GM19351 (cell line): ENCODE data around the gene CUBN.
A peak's percentile ranks its signal among the peaks of the same experiment; 100 is the strongest.

Experiments
- ATAC-seq: cut with Tn5 transposase; IDR thresholded peaks from one replicate; pipeline ENCODE4 v1.9.1; 2021; ENCODE audit warnings: mild to moderate bottlenecking, moderate library complexity; ENCODE audit not compliant: unreplicated experiment

Gene CUBN

DNA sequence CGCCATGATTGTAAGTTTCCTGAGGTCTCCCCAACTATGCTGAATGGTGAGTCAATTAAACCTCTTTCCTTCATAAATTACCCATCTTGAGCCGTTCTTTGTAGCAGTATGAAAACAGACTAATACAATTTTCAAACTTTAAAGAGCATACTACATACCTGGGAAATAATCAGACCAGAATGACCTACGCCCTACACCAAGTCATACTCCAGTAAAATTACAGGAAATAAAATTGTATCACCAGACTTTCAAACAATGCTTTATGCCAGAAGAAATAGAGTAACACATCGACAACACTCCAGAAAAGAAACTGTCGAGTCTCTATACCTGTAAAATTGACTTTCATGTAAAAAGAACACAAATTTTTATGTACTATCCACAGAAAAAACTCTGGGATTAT, 331.0 kb downstream of the CUBN start:
- no peak for ATAC-seq

GRCh38 chr10:16795410-16796073, 334.1 kb downstream of the CUBN start:
- no peak for ATAC-seq

DNA sequence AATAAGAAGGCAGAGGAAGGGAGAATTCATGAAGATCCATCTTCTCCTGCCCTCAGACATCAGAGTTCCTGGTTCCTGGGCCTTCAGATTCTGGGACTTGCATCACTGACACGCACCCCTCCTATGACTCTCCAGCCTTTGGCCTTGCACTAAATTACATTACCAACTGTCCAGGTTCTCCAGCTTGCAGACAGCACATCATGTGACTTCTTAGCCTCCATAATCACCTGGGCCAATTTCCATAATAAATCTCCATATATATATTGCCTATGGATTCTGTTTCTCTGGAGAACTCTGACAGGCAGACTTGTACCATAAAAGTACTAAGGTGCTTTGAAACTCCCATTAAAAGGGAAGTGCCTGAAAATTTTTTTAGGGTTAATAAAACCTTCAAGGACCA, 335.6 kb downstream of the CUBN start:
- no peak for ATAC-seq

GRCh38 chr10:16792675-16793074, 336.9 kb downstream of the CUBN start:
- no peak for ATAC-seq

DNA sequence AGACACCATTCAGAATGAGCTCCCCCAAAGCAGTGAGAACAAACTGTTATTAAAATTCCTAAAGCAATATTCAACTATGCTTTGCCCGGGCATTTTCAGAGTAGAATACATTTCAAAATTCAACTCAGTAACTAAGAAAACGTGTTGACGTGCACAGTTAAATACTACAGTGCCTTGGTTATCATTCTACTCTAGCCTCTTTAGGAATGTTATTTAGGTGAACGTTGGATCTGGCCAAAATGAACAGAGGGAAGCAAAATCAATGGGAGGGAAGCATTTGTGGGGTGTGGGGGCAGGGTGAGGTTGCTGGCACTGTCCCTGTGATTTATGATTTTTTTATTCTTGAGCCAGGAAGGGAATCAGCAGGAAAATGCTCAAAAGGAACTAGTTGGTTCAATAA, 339.8 kb downstream of the CUBN start:
- ATAC-seq, result no peak

DNA sequence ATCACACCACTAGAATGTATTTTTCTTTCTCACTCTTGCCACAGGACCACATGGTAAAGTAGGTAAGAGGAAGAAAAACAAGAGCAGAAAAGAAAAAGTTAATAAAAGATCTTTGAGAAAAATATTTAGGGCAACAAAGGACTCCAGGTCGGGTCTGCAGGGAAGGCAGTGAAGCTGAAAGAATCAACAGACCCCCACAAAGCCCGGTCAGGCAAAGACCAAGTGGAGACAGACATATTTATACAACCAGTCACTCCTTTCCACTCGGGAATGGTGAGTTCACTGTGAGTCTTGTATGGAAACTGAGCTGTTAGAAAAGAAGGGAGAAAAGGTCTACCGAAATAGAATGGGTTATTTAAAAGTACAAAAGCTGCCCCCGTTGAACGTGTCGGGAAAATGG, 340.4 kb downstream of the CUBN start:
- no peak for ATAC-seq

GRCh38 chr10:16788778-16789177, 340.8 kb downstream of the CUBN start:
- ATAC-seq, result no peak

- peak; percentile 19 for ATAC-seq
These were observed 341.5 kb downstream of the CUBN start for GRCh38 chr10:16788125-16788524.

DNA sequence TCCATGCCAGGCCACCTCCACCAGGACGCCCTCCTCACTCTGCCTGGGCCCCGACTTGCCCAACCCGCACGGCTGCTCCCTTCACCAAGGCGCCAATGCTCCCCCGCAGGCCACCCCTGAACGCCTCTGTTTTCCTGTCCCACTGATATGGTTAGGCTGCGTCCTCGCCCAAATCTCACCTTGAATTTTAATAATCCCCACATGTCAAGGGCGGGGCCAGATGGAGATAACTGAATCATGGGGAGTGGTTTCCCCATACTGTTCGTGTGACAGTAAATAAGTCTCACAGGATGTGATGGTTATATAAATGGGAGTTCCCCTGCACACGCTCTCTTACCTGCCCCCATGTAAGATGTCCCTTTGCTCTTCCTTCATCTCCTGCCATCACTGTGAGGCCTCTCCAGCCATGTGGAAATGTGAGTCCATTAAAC, 342.2 kb downstream of the CUBN start:
- ATAC-seq, result peak; percentile 83

DNA sequence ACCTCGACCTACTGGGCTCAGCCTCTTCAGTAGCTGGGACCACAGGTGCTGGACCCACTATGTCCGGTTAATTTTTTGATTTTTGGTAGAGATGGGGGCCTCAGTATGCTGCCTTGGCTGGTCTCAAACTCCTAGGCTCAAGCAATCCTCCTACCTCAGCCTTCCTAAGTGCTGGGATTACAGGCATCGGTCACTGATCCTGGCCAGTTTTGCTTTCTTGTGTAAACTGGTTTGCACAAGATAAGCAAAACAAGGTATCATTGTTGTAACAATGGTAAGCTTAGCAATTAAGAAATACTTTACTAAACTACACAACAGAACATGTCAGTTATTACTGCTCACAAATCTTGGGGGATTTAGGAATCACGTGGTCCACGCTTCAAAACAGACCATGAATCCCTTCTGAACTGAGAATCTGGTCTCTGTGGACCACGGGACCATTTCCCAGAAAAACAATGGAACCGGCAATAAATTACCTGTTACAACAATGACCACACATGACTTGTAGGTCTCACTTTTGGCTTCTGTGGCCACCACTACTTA, 349.2 kb downstream of the CUBN start:
- no peak for ATAC-seq

DNA sequence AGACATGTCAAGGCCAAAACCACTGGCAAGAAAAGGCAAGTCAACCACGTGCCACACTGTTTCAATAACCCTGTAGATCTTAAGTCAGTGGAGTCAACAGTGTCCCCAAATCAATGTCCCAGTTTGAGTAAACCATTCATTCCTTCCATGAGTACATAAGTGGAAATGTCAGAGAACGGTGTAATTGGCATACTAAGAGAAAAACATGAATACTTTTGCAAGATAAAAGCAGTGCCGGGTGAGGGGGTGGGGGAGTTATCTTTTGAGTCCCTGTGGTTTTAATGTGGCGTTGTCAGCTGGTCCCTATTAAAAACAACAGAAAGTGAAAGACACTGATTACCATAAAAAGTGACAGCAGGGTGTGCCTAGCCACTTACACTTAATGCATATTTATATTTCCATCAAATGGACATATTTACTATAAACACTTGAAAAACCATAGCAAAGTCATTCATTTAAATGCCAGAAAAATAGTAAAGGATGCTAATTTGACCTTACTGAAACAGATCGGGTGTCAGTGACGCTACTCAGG, 350.2 kb downstream of the CUBN start:
- ATAC-seq, result peak; percentile 73

DNA sequence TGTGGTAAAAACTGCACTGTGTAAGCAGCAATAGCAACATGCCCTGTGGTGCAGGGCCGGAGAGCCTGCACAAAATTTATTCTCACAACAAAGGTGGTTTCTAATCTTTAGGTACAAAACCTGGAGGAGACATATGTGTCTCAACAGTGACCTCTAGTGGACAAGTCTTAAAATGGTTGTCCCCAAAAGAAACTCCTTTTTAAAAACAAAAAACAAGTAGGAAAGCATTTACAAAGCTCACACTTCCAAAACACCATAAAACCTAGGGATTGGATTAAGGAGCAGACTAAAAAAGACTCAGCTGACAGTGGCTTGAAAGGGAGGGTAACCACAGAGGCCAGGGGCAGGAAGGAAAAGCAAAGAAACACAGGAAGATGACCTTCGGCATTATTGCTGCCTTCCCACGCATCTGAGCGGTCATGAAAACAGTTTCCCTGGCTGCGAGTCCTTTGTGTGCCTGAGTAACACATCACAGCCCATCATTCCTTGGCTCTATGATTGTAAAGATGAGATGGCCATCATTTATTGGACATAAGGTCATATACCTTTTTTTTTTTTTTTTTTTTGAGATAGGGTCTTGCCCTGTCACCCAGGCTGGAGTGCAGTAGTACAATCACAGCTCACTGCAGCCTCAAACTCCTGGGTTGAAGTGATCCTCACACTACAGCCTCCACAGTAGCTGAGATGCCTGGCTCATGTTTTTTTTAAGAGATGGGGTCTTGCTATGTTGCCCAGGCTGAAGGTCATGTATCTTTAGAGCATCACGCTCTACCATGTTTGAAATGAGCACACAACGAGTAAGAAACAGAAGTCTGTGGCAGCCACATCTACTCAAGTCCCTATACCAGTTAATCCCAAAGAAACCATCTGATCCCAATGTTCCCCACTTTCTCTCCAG, 351.9 kb downstream of the CUBN start:
- ATAC-seq, result peak; percentile 64

- no peak for ATAC-seq
These were observed 352.7 kb downstream of the CUBN start for GRCh38 chr10:16776896-16777295.
